ENCODE measurements around the gene SLC12A8.

DNA sequence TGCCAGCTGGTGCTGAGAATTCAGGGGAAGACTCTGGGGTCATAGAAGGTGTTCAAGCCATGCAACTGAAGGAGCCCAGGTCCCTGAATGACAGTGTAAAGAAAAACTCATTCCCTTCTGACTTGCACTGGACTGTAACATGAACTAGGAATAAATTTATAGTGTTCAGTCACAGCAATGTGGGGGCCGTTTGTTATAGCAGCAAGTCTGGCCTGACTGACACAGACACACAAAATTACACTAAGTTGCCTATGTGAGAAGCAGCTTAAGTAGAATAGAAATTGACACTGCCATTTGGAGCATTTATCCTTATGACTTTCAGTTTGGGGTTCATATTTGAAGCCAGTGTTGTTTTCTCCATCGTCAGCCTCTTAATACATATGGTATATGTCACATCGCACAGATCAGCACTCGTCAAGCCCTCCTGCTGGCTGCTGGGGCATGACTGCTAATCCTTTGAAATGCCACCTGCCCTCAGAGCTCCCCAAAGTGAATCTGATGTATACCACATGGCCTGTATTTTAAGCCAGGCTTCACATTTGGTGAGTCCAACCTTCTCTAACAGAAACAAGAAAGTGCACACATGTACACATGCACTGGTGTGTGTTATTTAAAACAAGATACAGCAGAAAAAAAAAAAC is 139.7 kb downstream of the SLC12A8 start:
- TF ChIP-seq EZH2 (IDR thresholded peaks at IDR 0.05) (no peak), EZH2phosphoT487 (IDR thresholded peaks at IDR 0.05) (no peak)
- TF ChIP-seq, protein P1, sequence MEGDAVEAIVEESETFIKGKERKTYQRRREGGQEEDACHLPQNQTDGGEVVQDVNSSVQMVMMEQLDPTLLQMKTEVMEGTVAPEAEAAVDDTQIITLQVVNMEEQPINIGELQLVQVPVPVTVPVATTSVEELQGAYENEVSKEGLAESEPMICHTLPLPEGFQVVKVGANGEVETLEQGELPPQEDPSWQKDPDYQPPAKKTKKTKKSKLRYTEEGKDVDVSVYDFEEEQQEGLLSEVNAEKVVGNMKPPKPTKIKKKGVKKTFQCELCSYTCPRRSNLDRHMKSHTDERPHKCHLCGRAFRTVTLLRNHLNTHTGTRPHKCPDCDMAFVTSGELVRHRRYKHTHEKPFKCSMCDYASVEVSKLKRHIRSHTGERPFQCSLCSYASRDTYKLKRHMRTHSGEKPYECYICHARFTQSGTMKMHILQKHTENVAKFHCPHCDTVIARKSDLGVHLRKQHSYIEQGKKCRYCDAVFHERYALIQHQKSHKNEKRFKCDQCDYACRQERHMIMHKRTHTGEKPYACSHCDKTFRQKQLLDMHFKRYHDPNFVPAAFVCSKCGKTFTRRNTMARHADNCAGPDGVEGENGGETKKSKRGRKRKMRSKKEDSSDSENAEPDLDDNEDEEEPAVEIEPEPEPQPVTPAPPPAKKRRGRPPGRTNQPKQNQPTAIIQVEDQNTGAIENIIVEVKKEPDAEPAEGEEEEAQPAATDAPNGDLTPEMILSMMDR (IDR thresholded peaks at IDR 0.05), result no peak
